GM12878 (cell line): ENCODE data around the gene GPR34. TPM values are rescaled to one million over a fixed set of nuclear protein-coding genes. Genes with fewer than 3 reads are reported as not detected.

ENCODE experiments used
- ATAC-seq: fragments of 200-7000 bp; cut with Tn5 transposase; 3 replicates; pipeline ENCODE4 v1.9.1; 2020; ENCODE audit warnings: mild to moderate bottlenecking, moderate library complexity
- BruUV-seq: library from RNA; stranded (reverse); fragments of 400-500 nt; replicated peaks from 2 replicates; lab custom pipeline; 2021; lab: Mats Ljungman, UMichigan
- CTCF ChIA-PET: fragments of 300-600 bp; sonication (Branson Sonifier 250); formaldehyde crosslinking; extraction: SDS; loops from one replicate; lab custom pipeline; 2021; ENCODE audit warnings: inconsistent platforms; lab: Yijun Ruan, JAX
- POLR2A ChIA-PET: fragments of 350-600 bp; formaldehyde crosslinking; extraction: SDS; loops from one replicate; lab custom pipeline; 2021; ENCODE audit warnings: inconsistent platforms; lab: Charles Lee
- RAD21 ChIA-PET: fragments of 300-600 bp; sonication (Branson Sonifier 250); formaldehyde crosslinking; loops from one replicate; lab custom pipeline; 2023; ENCODE audit warnings: antibody characterized with exemption; ENCODE audit not compliant: unreplicated experiment; lab: Charles Lee
- SMC1A ChIA-PET: fragments of 300-600 bp; sonication (Branson Sonifier 250); formaldehyde crosslinking; loops from one replicate; lab custom pipeline; 2023; ENCODE audit not compliant: unreplicated experiment, uncharacterized antibody; lab: Charles Lee
- DNase-seq: peaks from one replicate; pipeline ENCODE4 v3.0.0-alpha.2; 2011; ENCODE audit warnings: low read depth, low spot score
- FAIRE-seq: peaks from 3 replicates; lab custom pipeline; 2011; peaks lifted over from hg19 to GRCh38; lab: Jason Lieb, UNC
- H2AFZ ChIP-seq: 2 replicates; pipeline ENCODE4 v1.6.0; 2011; ENCODE audit warnings: low read depth, low read length, control low read depth; ENCODE audit not compliant: control insufficient read depth
- H3K27ac ChIP-seq: 2 replicates; pipeline ENCODE4 v1.5.1; 2011; ENCODE audit warnings: control low read depth; ENCODE audit not compliant: control insufficient read depth, insufficient read depth
- H3K27me3 ChIP-seq, 2 experiments: replicated peaks in 1 of 2; 2 replicates each; pipeline versions ENCODE4 v1.6.0 to v1.6.1; 2011; ENCODE audit warnings: low read length in 1 of 2; ENCODE audit not compliant: control insufficient read depth in 2 of 2, insufficient read depth in 2 of 2
- H3K36me3 ChIP-seq, 2 experiments: 2 replicates each; pipeline ENCODE4 v1.5.1; 2011; ENCODE audit warnings: low read length in 1 of 2; ENCODE audit not compliant: control insufficient read depth in 2 of 2, insufficient read depth in 2 of 2
- H3K4me1 ChIP-seq: 2 replicates; pipeline ENCODE4 v1.6.1; 2011; ENCODE audit warnings: mild to moderate bottlenecking, low read length, moderate library complexity, mixed read lengths; ENCODE audit not compliant: control insufficient read depth, insufficient read depth
- H3K4me2 ChIP-seq: 2 replicates; pipeline ENCODE4 v1.6.0; 2011; ENCODE audit warnings: control low read depth; ENCODE audit not compliant: control insufficient read depth, insufficient read depth
- H3K4me3 ChIP-seq: fragments of 200-600 bp; sonication (generic); 2 replicates; pipeline ENCODE4 v1.5.1; 2016
- H3K79me2 ChIP-seq: 2 replicates; pipeline ENCODE4 v1.6.0; 2011; ENCODE audit warnings: low read length; ENCODE audit not compliant: control insufficient read depth, insufficient read depth
- H3K9ac ChIP-seq: 2 replicates; pipeline ENCODE4 v1.8.0; 2011; ENCODE audit warnings: low read length, control low read depth, mixed read lengths; ENCODE audit not compliant: control insufficient read depth, insufficient read depth
- H3K9me3 ChIP-seq: replicated peaks from 3 replicates; pipeline ENCODE4 v1.5.1; 2011; ENCODE audit warnings: mild to moderate bottlenecking, low read length; ENCODE audit not compliant: control insufficient read depth, insufficient read depth
- H4K20me1 ChIP-seq: 2 replicates; pipeline ENCODE4 v1.6.0; 2011; ENCODE audit not compliant: control insufficient read depth, insufficient read depth
- BCL11A ChIP-seq: IDR thresholded peaks from 2 replicates; pipeline ENCODE4 v1.6.1; 2011; ENCODE audit warnings: low read depth, low read length
- CHD2 ChIP-seq: IDR thresholded peaks from 2 replicates; pipeline ENCODE4 v1.6.1; 2011; ENCODE audit warnings: low read depth, low read length, improper control_type of control experiment, borderline replicate concordance
- CREB1 ChIP-seq: IDR thresholded peaks from 2 replicates; pipeline ENCODE4 v1.6.1; 2012; ENCODE audit warnings: low read depth, mild to moderate bottlenecking, inconsistent platforms
- GABPA ChIP-seq: IDR thresholded peaks from 2 replicates; pipeline ENCODE4 v1.6.1; 2014; ENCODE audit warnings: antibody characterized with exemption, low read depth, mild to moderate bottlenecking, inconsistent platforms
- GATAD2B ChIP-seq: fragments of 450-650 bp; conservative IDR thresholded peaks from 2 replicates; pipeline ENCODE4 v1.6.1; 2017; ENCODE audit warnings: low read depth, mild to moderate bottlenecking, moderate library complexity
- IKZF2 ChIP-seq, 2 experiments: fragments of 450-650 bp; IDR thresholded peaks; 2 replicates each; pipeline ENCODE4 v1.6.1; 2017; ENCODE audit warnings: mild to moderate bottlenecking in 2 of 2, moderate library complexity in 2 of 2
- NFYB ChIP-seq: IDR thresholded peaks from 2 replicates; pipeline ENCODE4 v1.6.1; 2011; ENCODE audit warnings: low read depth, mild to moderate bottlenecking, low read length, improper control_type of control experiment, moderate library complexity; ENCODE audit not compliant: insufficient read depth
- POLR2AphosphoS5 ChIP-seq: IDR thresholded peaks from 2 replicates; pipeline ENCODE4 v1.6.1; 2011; ENCODE audit warnings: mild to moderate bottlenecking, low read length, inconsistent platforms
- RAD51 ChIP-seq: fragments of 450-650 bp; IDR thresholded peaks from 2 replicates; pipeline ENCODE4 v1.6.1; 2016; ENCODE audit warnings: moderate library complexity, mild to moderate bottlenecking, inconsistent platforms
- SMC3 ChIP-seq: IDR thresholded peaks from 2 replicates; pipeline ENCODE4 v1.6.1; 2011; ENCODE audit warnings: low read length, improper control_type of control experiment, borderline replicate concordance
- SP1 ChIP-seq: IDR thresholded peaks from one replicate; pipeline ENCODE4 v1.6.1; 2011; ENCODE audit warnings: low read depth, low read length
- TCF12 ChIP-seq: IDR thresholded peaks from 2 replicates; pipeline ENCODE4 v1.6.1; 2011; ENCODE audit warnings: low read depth, mild to moderate bottlenecking, low read length
- YY1 ChIP-seq: IDR thresholded peaks from 2 replicates; pipeline ENCODE4 v1.6.1; 2011; ENCODE audit warnings: low read depth, mild to moderate bottlenecking, low read length
- ZNF384 ChIP-seq: IDR thresholded peaks from 2 replicates; pipeline ENCODE4 v1.6.1; 2012; ENCODE audit warnings: low read depth, mild to moderate bottlenecking, low read length, improper control_type of control experiment, borderline replicate concordance
- ZZZ3 ChIP-seq: IDR thresholded peaks from 2 replicates; pipeline ENCODE4 v1.6.1; 2011; ENCODE audit warnings: low read depth; ENCODE audit not compliant: control insufficient read depth, insufficient read length
- WGBS: methylation state at CpG from one replicate; pipeline ENCODE4 v1.1.6; 2016; ENCODE audit warnings: low lambda C conversion rate; ENCODE audit not compliant: insufficient replicate concordance, insufficient coverage; ENCODE audit errors: missing lambda C conversion rate; 5-methylcytosine and 5-hydroxymethylcytosine counted together
- in situ Hi-C: fragments of 300-500 bp; cut with MboI; formaldehyde crosslinking; loops from 9 replicates; pipeline ENCODE4 v1.14.3; 2018; ENCODE audit warnings: mixed read lengths
- intact Hi-C: fragments of 100-400 bp; cut with micrococcal nuclease; formaldehyde crosslinking; loops from one replicate; pipeline ENCODE4 v1.14.2; 2022; ENCODE audit not compliant: unreplicated experiment
- polyA plus RNA-seq, 11 experiments: library from polyadenylated mRNA; depleted of rRNA in 4 of 11; unstranded in 6 of 11; stranded (reverse) in 5 of 11; fragments of >200 nt; fragmentation: Nextera tagmentation in 4 of 11; fragmentation: Illumina TruSeq in 1 of 11; extraction: Ambion mirVana in 4 of 11; extraction: Trizol in 1 of 11; gene quantifications; 1 replicate in 1 of 11; 2 replicates in 10 of 11; pipeline versions ENCODE4 v1.2.1 to v1.2.3, GENCODE V29; 2011 to 2016; ENCODE audit warnings: inconsistent platforms in 2 of 11, missing spikeins in 2 of 11, low read depth in 1 of 11
- total RNA-seq, 4 experiments: library from RNA; depleted of rRNA in 3 of 4; stranded (reverse); fragments of >200 nt in 3 of 4; fragmentation: Illumina TruSeq in 1 of 4; extraction: Trizol in 1 of 4; gene quantifications; 2 replicates each; pipeline versions ENCODE4 v1.2.1 to v1.2.3, GENCODE V29; 2013 to 2021

The GPR34 gene
- total and polyA plus RNA-seq, 10 of the 15 experiments (the other 5 are each of a cell fraction or from before 2014, with no cell fraction given): 0.12 to 0.84 (median 0.28) TPM; not detected in 1

- H3K9me3 ChIP-seq: peaks cover 7% of the 10 kb centered on the region; the same call in 2 of the 3 replicates
- in situ Hi-C loops: no loop called here
- H3K79me2 ChIP-seq: no peaks in the 10 kb centered on the region
- ChIA-PET RAD21 (no interaction called here), POLR2A (no interaction called here), SMC1A (interaction anchor here (0.7 to 1.9 kb wide), 2 partner anchors 8 to 9 kb away, joined by 3 to 4 read pairs; no protein-coding TSS in a partner anchor)
- no peak for DNase-seq
- H4K20me1 ChIP-seq: no peaks in the 10 kb centered on the region
- intact Hi-C loops: loop anchor here (5.0 kb wide), 1 partner anchor 50 kb away; no protein-coding TSS in a partner anchor
- no peak overlapping the region for H3K4me3 ChIP-seq
- no peaks in the 10 kb centered on the region for H3K36me3 ChIP-seq
- no peak overlapping the region; the same call in 1 of the 2 replicates for H3K27ac ChIP-seq
- WGBS: 17% methylated on average over 3 of the region's 3 CpGs
- no peak overlapping the region for H3K9ac ChIP-seq
- peak; percentile 36; the same call in 1 of the 2 replicates for TF ChIP-seq NFYB
- no peak for TF ChIP-seq CHD2
- 0 out of 2 replicates have a peak, but pooled peaks have one; percentile 57 for TF ChIP-seq YY1
- TF ChIP-seq, all 136 proteins: peak for 2
- CTCF ChIA-PET: interaction anchor here (1.9 kb wide), 1 partner anchor 37 kb away, joined by 6 read pairs; no protein-coding TSS in a partner anchor
- no peak for ATAC-seq
- peaks cover 28% of the 10 kb centered on the region for H3K4me1 ChIP-seq
- BruUV-seq: no TSS peak
- H3K4me2 ChIP-seq: no peak overlapping the region
- no peak overlapping the region for H2AFZ ChIP-seq
- FAIRE-seq: peak; percentile 65
- H3K27me3 ChIP-seq: no peaks in the 10 kb centered on the region
Observed at GRCh38 chrX:41722214-41722613, 33.4 kb downstream of the GPR34 start.

GRCh38 chrX:41722816-41723618 is 34.2 kb downstream of the GPR34 start:
- in situ Hi-C loops (no loop called here), intact Hi-C loops (loop anchor here (5.0 kb wide), 1 partner anchor 51 kb away; no protein-coding TSS in a partner anchor)
- no peak overlapping the region for H3K4me2 ChIP-seq
- H3K9me3 ChIP-seq: peaks cover 3% of the 10 kb centered on the region; the same call in 2 of the 3 replicates
- no peak for DNase-seq
- ChIA-PET CTCF (interaction anchor here (1.6 to 1.7 kb wide), 2 partner anchors 12 to 16 kb away, joined by 5 to 8 read pairs; no protein-coding TSS in a partner anchor), RAD21 (interaction anchor here (1.3 kb wide), 1 partner anchor 17 kb away, joined by 4 read pairs; no protein-coding TSS in a partner anchor), SMC1A (interaction anchor here (1.9 kb wide), 1 partner anchor 8 kb away, joined by 4 read pairs; no protein-coding TSS in a partner anchor), POLR2A (interaction anchor here (0.5 kb wide), 1 partner anchor 121 kb away, joined by 4 read pairs; no protein-coding TSS in a partner anchor)
- H3K27ac ChIP-seq: 0 out of 2 replicates have a peak overlapping the region, but pooled peaks have one; percentile 18
- no peaks in the 10 kb centered on the region for H3K36me3 ChIP-seq
- peaks cover 28% of the 10 kb centered on the region for H3K4me1 ChIP-seq
- no peaks in the 10 kb centered on the region for H3K27me3 ChIP-seq
- H4K20me1 ChIP-seq: no peaks in the 10 kb centered on the region
- H3K9ac ChIP-seq: no peak overlapping the region
- no peak for ATAC-seq
- WGBS: 38% methylated on average over 3 of the region's 3 CpGs
- H3K4me3 ChIP-seq: no peak overlapping the region
- peak; percentile 54 for FAIRE-seq
- H3K79me2 ChIP-seq: no peaks in the 10 kb centered on the region
- no TSS peak for BruUV-seq
- no peak overlapping the region for H2AFZ ChIP-seq
- TF ChIP-seq GABPA (no peak), RAD51 (no peak), TCF12 (no peak), SMC3 (no peak), CREB1 (no peak), SP1 (no peak), BCL11A (no peak), IKZF2 (IDR thresholded peaks at IDR 0.05) (no peak), POLR2AphosphoS5 (no peak), GATAD2B (no peak), ZNF384 (no peak), ZZZ3 (no peak)
